ENCODE measurements around the gene GRAMD1A.
A peak's percentile ranks its signal among the peaks of the same experiment; 100 is the strongest.
"Not testable (repeated sequence)": the region's sequence is repeated elsewhere in the genome, so short reads cannot be mapped to it uniquely, and the experiment has no call there.

GRAMD1A gene

GRCh38 chr19:35018379-35018778, 18.3 kb downstream of the GRAMD1A start:
- no peak for DNase-seq (ENCODE audit: low read depth in 2 of 2)

GRCh38 chr19:35019144-35019543, 19.0 kb downstream of the GRAMD1A start:
- no peak for DNase-seq (ENCODE audit: low read depth in 2 of 2)

- no peak for DNase-seq (ENCODE audit: low read depth in 2 of 2)
Observed at GRCh38 chr19:35021016-35021415, 20.9 kb downstream of the GRAMD1A start.

GRCh38 chr19:35021596-35021995, 21.5 kb downstream of the GRAMD1A start:
- DNase-seq (ENCODE audit: low read depth in 2 of 2) = no peak

- no peak for DNase-seq (ENCODE audit: low read depth in 2 of 2)
Observed at GRCh38 chr19:35022460-35022859, 22.3 kb downstream of the GRAMD1A start.

- no peak for DNase-seq (ENCODE audit: low read depth in 2 of 2)
Observed at GRCh38 chr19:35023428-35023827, 23.3 kb downstream of the GRAMD1A start.

- DNase-seq (ENCODE audit: low read depth in 2 of 2) = no peak
Observed at GRCh38 chr19:35024095-35024494, 24.0 kb downstream of the GRAMD1A start.

GRCh38 chr19:35025969-35026368, 25.8 kb downstream of the GRAMD1A start:
- no peak for DNase-seq (ENCODE audit: low read depth in 2 of 2)

- no peak for DNase-seq (ENCODE audit: low read depth in 2 of 2)
Observed at GRCh38 chr19:35026418-35026817, 26.3 kb downstream of the GRAMD1A start.

- DNase-seq (ENCODE audit: low read depth in 2 of 2) = no peak
Observed at GRCh38 chr19:35027009-35027408, 26.9 kb downstream of the GRAMD1A start.

GRCh38 chr19:35027851-35028599, 27.9 kb downstream of the GRAMD1A start:
- no peak for DNase-seq (ENCODE audit: low read depth in 2 of 2)

GRCh38 chr19:35028600-35028885, 28.4 kb downstream of the GRAMD1A start:
- not testable (repeated sequence) for DNase-seq (ENCODE audit: low read depth in 2 of 2)

- not testable (repeated sequence) for DNase-seq (ENCODE audit: low read depth in 2 of 2)
Observed at GRCh38 chr19:35029275-35029736, 29.2 kb downstream of the GRAMD1A start.

GRCh38 chr19:35029737-35030256, 29.7 kb downstream of the GRAMD1A start:
- no peak for DNase-seq (ENCODE audit: low read depth in 2 of 2)

- DNase-seq (ENCODE audit: low read depth in 2 of 2) = peak in 1 of 2 experiments; percentile 30
Observed at GRCh38 chr19:35030257-35031071, 30.3 kb downstream of the GRAMD1A start, which contains the start of gene SCN1B. Gene SCN1B, plus strand, starts transcription at chr19:35030470. Its CDS starts 351 bp downstream, at chr19:35030821.

GRCh38 chr19:35031072-35031881, 31.2 kb downstream of the GRAMD1A start:
- DNase-seq (ENCODE audit: low read depth in 2 of 2) = no peak

GRCh38 chr19:35032356-35032865, 32.3 kb downstream of the GRAMD1A start:
- DNase-seq (ENCODE audit: low read depth in 2 of 2) = no peak

GRCh38 chr19:35033067-35034004, 33.2 kb downstream of the GRAMD1A start:
- DNase-seq (ENCODE audit: low read depth in 2 of 2) = no peak

GRCh38 chr19:35034005-35034502, 33.9 kb downstream of the GRAMD1A start:
- no peak for DNase-seq (ENCODE audit: low read depth in 2 of 2)

All from fibroblast of skin of left biceps (primary cell).